Fibroblast of skin of right quadriceps (primary cell): ENCODE data around the gene KIR2DL1.
"Not testable (repeated sequence)": the region's sequence is repeated elsewhere in the genome, so short reads cannot be mapped to it uniquely, and the experiment has no call there.

Experiments
- DNase-seq: peaks from one replicate; pipeline ENCODE4 v3.0.0-alpha.2; 2013

The KIR2DL1 gene

DNA sequence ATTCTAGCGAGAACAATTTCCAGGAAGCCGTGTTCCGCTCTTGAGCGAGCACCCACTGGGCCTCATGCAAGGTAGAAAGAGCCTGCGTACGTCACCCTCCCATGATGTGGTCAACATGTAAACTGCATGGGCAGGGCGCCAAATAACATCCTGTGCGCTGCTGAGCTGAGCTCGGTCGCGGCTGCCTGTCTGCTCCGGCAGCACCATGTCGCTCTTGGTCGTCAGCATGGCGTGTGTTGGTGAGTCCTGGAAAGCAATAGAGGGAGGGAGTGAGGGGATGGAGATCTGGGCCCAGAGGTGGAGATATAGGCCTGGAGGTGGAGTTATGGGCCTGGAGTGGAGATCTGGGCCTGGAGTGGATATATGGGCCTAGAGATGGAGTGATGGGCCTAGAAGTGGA is at the start of gene KIR2DL1:
Gene KIR2DL1, plus strand, starts transcription at position 148 of the 400 bp plus-strand sequence. Its CDS starts 58 bp downstream, at position 206.
- not testable (repeated sequence) for DNase-seq

- DNase-seq: no peak
Observed at GRCh38 chr19:54724142-54724541, 45.5 kb upstream of the KIR2DL1 start, which contains the start of gene KIR3DL3. Gene KIR3DL3 (plus strand): TSS chr19:54724442. CDS start chr19:54724497, 55 bp downstream.

DNA sequence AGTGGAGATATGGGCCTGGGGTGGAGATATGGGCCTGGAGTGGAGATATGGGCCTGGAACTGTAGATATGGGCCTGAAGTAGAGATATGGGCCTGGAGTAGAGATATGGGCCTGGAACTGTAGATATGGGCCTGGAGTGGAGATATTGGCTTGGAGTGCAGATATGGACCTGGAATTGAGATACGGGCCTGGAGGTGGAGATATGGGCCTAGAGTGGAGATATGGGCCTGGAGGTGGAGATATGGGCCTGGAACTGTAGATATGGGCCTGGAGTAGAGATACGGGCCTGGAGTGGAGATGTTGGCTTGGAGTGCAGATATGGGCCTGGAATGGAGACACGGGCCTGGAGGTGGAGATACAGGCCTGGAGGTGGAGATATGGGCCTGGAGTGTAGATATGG is 44.9 kb upstream of the KIR2DL1 start:
- DNase-seq: no peak

GRCh38 chr19:54725321-54725720 is 44.3 kb upstream of the KIR2DL1 start:
- DNase-seq: no peak

GRCh38 chr19:54727562-54727961 is 42.0 kb upstream of the KIR2DL1 start:
- DNase-seq: no peak

- no peak for DNase-seq
Observed at GRCh38 chr19:54728167-54728566, 41.4 kb upstream of the KIR2DL1 start.

DNA sequence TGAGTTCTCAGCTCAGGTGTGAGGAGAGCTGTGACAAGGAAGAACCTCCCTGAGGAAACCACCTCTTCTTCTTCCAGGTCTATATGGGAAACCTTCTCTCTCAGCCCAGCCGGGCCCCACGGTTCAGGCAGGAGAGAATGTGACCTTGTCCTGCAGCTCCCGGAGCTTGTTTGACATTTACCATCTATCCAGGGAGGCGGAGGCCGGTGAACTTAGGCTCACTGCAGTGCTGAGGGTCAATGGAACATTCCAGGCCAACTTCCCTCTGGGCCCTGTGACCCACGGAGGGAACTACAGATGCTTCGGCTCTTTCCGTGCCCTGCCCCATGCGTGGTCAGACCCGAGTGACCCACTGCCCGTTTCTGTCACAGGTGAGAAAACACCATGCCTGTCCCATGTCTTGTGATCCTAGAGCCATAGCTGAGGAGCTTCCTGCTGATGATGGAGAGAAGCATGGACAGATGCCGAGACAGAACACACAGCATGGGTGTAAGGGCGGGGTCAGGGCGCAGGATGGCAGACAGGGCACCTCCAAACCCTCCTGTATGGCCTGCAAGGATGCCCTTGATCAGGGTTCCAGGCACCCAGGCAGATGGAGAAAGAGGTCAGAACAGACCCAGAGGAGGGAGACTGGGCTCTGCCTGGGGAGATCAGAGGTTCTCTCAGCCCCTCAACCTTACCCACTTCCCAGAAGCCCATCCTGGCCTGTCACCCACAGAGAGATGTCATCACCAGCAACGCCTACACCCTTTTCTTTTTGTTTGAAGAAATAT is 40.0 kb upstream of the KIR2DL1 start:
- DNase-seq: no peak

DNA sequence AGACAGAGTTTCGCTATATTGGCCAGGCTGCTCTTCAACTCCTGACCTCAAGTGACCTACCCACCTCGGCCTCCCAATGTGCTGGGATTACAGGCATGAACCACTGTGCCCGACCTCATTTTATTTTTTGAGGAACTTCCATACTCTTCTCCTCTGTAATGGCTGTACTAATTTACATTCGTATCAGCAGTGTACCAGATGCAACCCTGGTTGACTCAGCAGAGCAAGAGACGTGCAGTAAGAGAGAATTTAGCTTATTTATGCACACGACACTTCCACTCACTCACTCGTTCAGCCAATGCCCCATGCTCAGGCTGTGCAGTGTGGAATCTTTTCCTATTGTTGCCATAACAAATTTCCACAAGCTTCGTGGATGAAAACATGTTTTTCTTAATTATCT is 38.4 kb upstream of the KIR2DL1 start:
- no peak for DNase-seq

GRCh38 chr19:54738306-54738705 is 31.3 kb upstream of the KIR2DL1 start, which contains the start of gene KIR2DL3:
Gene KIR2DL3 (plus strand): TSS chr19:54738513. CDS start chr19:54738546, 33 bp downstream.
- not testable (repeated sequence) for DNase-seq

DNA sequence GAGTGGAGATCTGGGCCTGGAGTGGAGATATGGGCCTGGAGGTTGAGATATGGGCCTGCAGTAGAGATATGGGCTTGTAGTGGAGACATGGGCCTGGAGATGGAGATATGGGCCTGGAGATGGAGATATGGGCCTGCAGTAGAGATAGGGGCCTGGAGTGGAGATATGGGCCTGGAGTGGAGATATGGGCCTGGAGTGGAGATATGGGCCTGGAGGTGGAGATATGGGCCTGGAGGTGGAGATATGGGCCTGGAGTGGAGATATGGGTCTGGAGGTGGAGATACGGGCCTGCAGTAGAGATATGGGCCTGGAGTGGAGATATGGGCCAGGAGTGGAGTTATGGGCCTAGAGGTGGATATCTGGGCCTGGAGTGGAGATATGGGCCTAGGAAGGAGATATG is 30.9 kb upstream of the KIR2DL1 start:
- DNase-seq: no peak

GRCh38 chr19:54739587-54740497 is 29.8 kb upstream of the KIR2DL1 start:
- DNase-seq: no peak

- not testable (repeated sequence) for DNase-seq
Observed at GRCh38 chr19:54741950-54742349, 27.6 kb upstream of the KIR2DL1 start.

GRCh38 chr19:54744080-54744479 is 25.5 kb upstream of the KIR2DL1 start:
- DNase-seq: not testable (repeated sequence)

DNA sequence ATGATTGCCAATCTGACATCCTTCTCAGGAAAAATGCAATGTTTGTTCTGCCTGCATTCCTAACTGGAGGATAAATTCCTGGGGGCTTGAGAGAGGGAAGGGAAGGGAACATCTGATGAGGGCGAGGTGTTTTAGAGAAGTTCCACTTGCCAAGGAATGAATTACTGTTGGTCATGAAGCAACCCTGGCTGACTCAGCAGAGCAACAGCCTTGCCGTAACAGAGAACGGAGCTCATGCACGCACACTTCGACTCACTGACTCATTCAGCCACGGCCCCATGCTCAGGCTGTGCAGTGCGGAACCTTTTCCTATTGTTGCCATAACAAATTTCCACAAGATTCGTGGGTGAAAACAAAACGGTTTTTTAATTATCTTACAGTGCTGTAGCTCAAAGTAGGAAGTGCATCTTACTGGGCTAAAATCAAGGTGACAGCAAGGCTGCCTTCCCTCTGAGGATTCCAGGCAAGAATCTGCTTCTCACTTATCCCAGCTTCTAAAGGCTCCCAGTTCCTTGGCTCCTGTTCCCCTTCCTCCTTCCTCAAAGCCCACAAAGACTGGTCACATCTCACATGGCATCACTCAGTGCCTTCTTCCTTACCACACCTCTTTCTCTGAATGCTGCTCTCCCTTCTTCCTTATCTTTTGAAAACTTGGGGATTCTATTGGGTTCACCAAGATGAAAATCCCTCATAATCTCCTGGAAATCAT is 21.8 kb upstream of the KIR2DL1 start:
- not testable (repeated sequence) for DNase-seq

- DNase-seq: not testable (repeated sequence)
Observed at GRCh38 chr19:54750276-54750675, 19.3 kb upstream of the KIR2DL1 start.

DNA sequence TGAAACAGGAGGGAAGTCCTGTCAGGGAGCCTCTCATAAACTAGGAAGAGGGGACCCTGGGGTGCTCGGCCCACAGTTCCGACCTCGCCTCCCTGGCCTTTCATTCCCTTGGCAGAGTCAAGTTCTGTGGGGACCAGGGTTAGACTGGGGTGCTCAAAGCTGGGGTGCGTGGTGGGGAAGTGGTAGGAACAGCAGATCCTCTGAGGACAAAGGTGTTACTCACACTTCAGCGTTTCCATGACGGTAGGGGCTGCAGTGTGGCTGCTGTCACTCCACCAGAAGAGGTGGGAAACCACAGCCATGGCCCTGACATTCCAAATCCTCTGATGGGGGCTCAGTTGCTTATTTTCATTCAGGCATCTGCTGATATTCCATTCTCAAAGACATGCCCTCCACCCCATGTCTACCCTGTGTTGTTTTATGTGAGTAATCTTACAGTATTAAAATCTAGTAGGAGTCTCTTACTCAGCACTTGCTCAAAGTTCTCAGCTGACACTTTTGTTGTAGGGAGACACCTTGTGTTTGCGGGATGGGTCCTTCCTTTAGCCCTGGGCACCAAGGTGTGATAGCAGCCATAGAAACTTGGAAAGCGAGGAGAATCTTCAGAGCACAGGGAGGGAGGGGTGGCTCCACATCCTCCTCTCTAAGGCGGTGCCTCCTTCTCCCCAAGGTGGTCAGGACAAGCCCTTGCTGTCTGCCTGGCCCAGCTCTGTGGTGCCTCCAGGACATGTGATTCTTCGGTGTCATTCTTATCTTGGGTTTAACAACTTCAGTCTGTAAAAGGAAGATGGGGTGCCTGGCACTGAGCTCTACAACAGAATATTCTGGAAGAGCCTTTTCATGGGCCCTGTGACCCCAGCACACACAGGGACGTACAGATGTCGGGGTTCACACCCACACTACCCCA is 13.1 kb upstream of the KIR2DL1 start:
- DNase-seq: not testable (repeated sequence)

GRCh38 chr19:54758577-54758976 is 11.0 kb upstream of the KIR2DL1 start:
- DNase-seq: not testable (repeated sequence)

DNA sequence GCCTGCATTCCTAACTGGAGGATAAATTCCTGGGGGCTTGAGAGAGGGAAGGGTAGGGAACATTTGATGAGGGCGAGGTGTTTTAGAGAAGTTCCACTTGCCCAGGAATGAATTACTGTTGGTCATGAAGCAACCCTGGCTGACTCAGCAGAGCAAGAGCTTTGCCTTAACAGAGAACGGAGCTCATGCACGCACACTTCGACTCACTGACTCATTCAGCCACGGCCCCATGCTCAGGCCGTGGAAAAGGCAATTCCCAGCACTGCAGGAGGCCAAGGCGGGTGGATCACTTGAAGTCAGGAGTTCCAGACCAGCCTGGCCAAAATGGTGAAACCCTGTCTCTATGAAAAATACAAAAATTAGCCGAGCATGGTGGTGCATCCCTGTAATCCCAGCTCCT is 5.4 kb upstream of the KIR2DL1 start:
- DNase-seq: not testable (repeated sequence)

GRCh38 chr19:54766464-54766863 is 3.1 kb upstream of the KIR2DL1 start:
- not testable (repeated sequence) for DNase-seq

GRCh38 chr19:54770511-54770910 is 918 bp downstream of the KIR2DL1 start:
- DNase-seq: not testable (repeated sequence)
